CD4-positive, alpha-beta T cell treated with Interleukin-15 for 4 hours (primary cell): Measurements from ENCODE around the gene SFI1.
"Not testable (repeated sequence)": the region's sequence is repeated elsewhere in the genome, so short reads cannot be mapped to it uniquely, and the experiment has no call there.

Experiments used
- DNase-seq: peaks from one replicate; pipeline ENCODE4 v3.0.0-alpha.2; 2020; ENCODE audit warnings: low spot score

The SFI1 gene

GRCh38 chr22:31493355-31493754 lies 3.0 kb upstream of the SFI1 start:
- not testable (repeated sequence) for DNase-seq

GRCh38 chr22:31495343-31495742 lies 993 bp upstream of the SFI1 start:
- no peak for DNase-seq

- DNase-seq, result peak; percentile 17
Observed at GRCh38 chr22:31496735-31497146, 405 bp downstream of the SFI1 start.

- DNase-seq, result peak; percentile 40
Observed at GRCh38 chr22:31497148-31497938, 1.0 kb downstream of the SFI1 start.

GRCh38 chr22:31501738-31502137 lies 5.4 kb downstream of the SFI1 start:
- no peak for DNase-seq

GRCh38 chr22:31503211-31503964 lies 7.1 kb downstream of the SFI1 start:
- DNase-seq, result no peak

- DNase-seq, result no peak
Observed at GRCh38 chr22:31504282-31504681, 7.9 kb downstream of the SFI1 start.

GRCh38 chr22:31507517-31507916 lies 11.2 kb downstream of the SFI1 start:
- DNase-seq, result not testable (repeated sequence)

GRCh38 chr22:31508536-31508935 lies 12.2 kb downstream of the SFI1 start:
- no peak for DNase-seq

GRCh38 chr22:31509061-31509762 lies 12.9 kb downstream of the SFI1 start:
- no peak for DNase-seq

- DNase-seq, result no peak
Observed at GRCh38 chr22:31520051-31520450, 23.7 kb downstream of the SFI1 start.

- peak; percentile 43 for DNase-seq
Observed at GRCh38 chr22:31524132-31524531, 27.8 kb downstream of the SFI1 start.

GRCh38 chr22:31526270-31526669 lies 29.9 kb downstream of the SFI1 start:
- DNase-seq, result peak; percentile 56

- no peak for DNase-seq
Observed at GRCh38 chr22:31530823-31531195, 34.5 kb downstream of the SFI1 start.

GRCh38 chr22:31532060-31532459 lies 35.7 kb downstream of the SFI1 start:
- DNase-seq, result no peak

- no peak for DNase-seq
Observed at GRCh38 chr22:31533374-31533773, 37.0 kb downstream of the SFI1 start.

GRCh38 chr22:31537019-31537535 lies 40.7 kb downstream of the SFI1 start:
- DNase-seq, result peak; percentile 11

- DNase-seq, result no peak
Observed at GRCh38 chr22:31538815-31539214, 42.5 kb downstream of the SFI1 start.

GRCh38 chr22:31540166-31540565 lies 43.8 kb downstream of the SFI1 start:
- not testable (repeated sequence) for DNase-seq

- no peak for DNase-seq
Observed at GRCh38 chr22:31540966-31541365, 44.6 kb downstream of the SFI1 start.

GRCh38 chr22:31544481-31545480 lies 48.4 kb downstream of the SFI1 start:
- DNase-seq, result no peak
